ENCODE results near the gene OR2AG1. TPM values are rescaled to one million over a fixed set of nuclear protein-coding genes. Genes with fewer than 3 reads are reported as not detected.

OR2AG1 gene
- total and polyA plus RNA-seq, 2 of the 4 experiments (the other 2 are of a cell fraction): not detected

- H3K79me1 ChIP-seq (ENCODE audit: low read depth in 1 of 2, low read length in 2 of 2): no peaks in the 10 kb centered on the region
- dilution Hi-C loops (cut with HindIII; ENCODE audit: low sequenced_read_pairs, unreplicated experiment): no loop called here
- H3K4ac ChIP-seq (ENCODE audit: low read depth, low read length): no peak overlapping the region
- no peak overlapping the region for H4K5ac ChIP-seq (ENCODE audit: low read depth, low read length)
- BruUV-seq (replicated peaks): no TSS peak
- H3K4me2 ChIP-seq (ENCODE audit: low read depth, low read length): no peak overlapping the region
- no peaks in the 10 kb centered on the region for H3K9me3 ChIP-seq (ENCODE audit: control insufficient read depth, insufficient read depth, low read length)
- POLR2A ChIA-PET (ENCODE audit: unreplicated experiment): no interaction called here
- H2BK120ac ChIP-seq (ENCODE audit: low read depth, low read length): no peak overlapping the region
- H3K18ac ChIP-seq (ENCODE audit: low read depth, low read length): no peak overlapping the region
- intact Hi-C loops (cut with micrococcal nuclease): no loop called here
- H2AFZ ChIP-seq (replicated peaks; ENCODE audit: low read length, poor library complexity): no peak overlapping the region
- no peak overlapping the region for H4K8ac ChIP-seq (ENCODE audit: low read depth in 2 of 2, low read length in 2 of 2)
- no peaks in the 10 kb centered on the region for H3K4me1 ChIP-seq (ENCODE audit: control insufficient read depth, insufficient read depth, low read length)
- DNase-seq (no peak), ATAC-seq (ENCODE audit: low read depth) (no peak)
- WGBS, 2 experiments (ENCODE audit: extremely low coverage in 2 of 2, insufficient read length in 1 of 2): 27% methylated on average over 4 of the region's 4 CpGs; no CpG with 5 or more reads in 1 of the 2 experiments
- no peak overlapping the region for H3K23ac ChIP-seq (ENCODE audit: low read depth, low read length)
- in situ Hi-C loops (cut with MboI; ENCODE audit: low sequenced_read_pairs): no loop called here
- no peak overlapping the region for H3K9ac ChIP-seq (ENCODE audit: low read depth, low read length)
- H2AK9ac ChIP-seq (replicated peaks; ENCODE audit: low read depth, low read length, poor library complexity): no peak overlapping the region
- no peak overlapping the region for H2BK5ac ChIP-seq (ENCODE audit: low read depth, low read length, poor library complexity, severe bottlenecking)
- no peaks in the 10 kb centered on the region for H4K20me1 ChIP-seq (ENCODE audit: insufficient read depth, low read length)
- H2BK20ac ChIP-seq (ENCODE audit: low read depth, low read length): no peak overlapping the region
- CTCF ChIA-PET: no interaction called here
- TF ChIP-seq SMC3 (IDR thresholded peaks at IDR 0.05; ENCODE audit: low read depth, low read length) (no peak), CHD1 (IDR thresholded peaks at IDR 0.05; ENCODE audit: low read depth, low read length) (no peak), ELK1 (IDR thresholded peaks at IDR 0.05; ENCODE audit: borderline replicate concordance, low read depth, low read length) (no peak), RFX5 (IDR thresholded peaks at IDR 0.05; ENCODE audit: low read depth, low read length) (no peak), CEBPB (IDR thresholded peaks at IDR 0.05; ENCODE audit: low read depth, low read length) (no peak), MAZ (IDR thresholded peaks at IDR 0.05; ENCODE audit: borderline replicate concordance, low read depth, low read length) (no peak), MXI1 (IDR thresholded peaks at IDR 0.05; ENCODE audit: borderline replicate concordance, low read depth, low read length) (no peak), USF2 (IDR thresholded peaks at IDR 0.05; ENCODE audit: low read depth, low read length) (no peak), MAFK (IDR thresholded peaks at IDR 0.05; ENCODE audit: low read depth, low read length) (no peak), BHLHE40 (IDR thresholded peaks at IDR 0.05; ENCODE audit: low read depth, low read length) (no peak)
- H4K91ac ChIP-seq (ENCODE audit: insufficient read depth, low read depth, low read length): no peak overlapping the region
- H2AK5ac ChIP-seq (ENCODE audit: low read depth, low read length): no peak overlapping the region
- H3K27me3 ChIP-seq (ENCODE audit: control insufficient read depth, insufficient read depth, low read length): no peaks in the 10 kb centered on the region
- no peak overlapping the region for H3K4me3 ChIP-seq (ENCODE audit: insufficient read depth, low read depth, low read length)
- no peaks in the 10 kb centered on the region for H3K36me3 ChIP-seq (ENCODE audit: control insufficient read depth, insufficient read depth, low read length)
- H3K9me1 ChIP-seq (ENCODE audit: insufficient read depth, low read length): no peaks in the 10 kb centered on the region
- H3K56ac ChIP-seq (ENCODE audit: extremely low read depth, insufficient read depth, low read length): no peak overlapping the region
- H2BK15ac ChIP-seq (ENCODE audit: low read depth, low read length): no peak overlapping the region
- no peak overlapping the region for H3K14ac ChIP-seq (replicated peaks; ENCODE audit: low read depth, low read length)
- H3K27ac ChIP-seq (ENCODE audit: insufficient read depth, low read length): no peak overlapping the region
Measured at GRCh38 chr11:6794639-6795038, 11.8 kb downstream of the OR2AG1 start.
